Colonic mucosa (tissue), 4 donors: ENCODE results near the gene PAM16. TPM values are rescaled to one million over a fixed set of nuclear protein-coding genes. Genes with fewer than 3 reads are reported as not detected.
A peak's percentile ranks its signal among the peaks of the same experiment; 100 is the strongest.

Experiments used
- DNase-seq: peaks from one replicate; pipeline ENCODE4 v3.0.0-alpha.2; 2020
- H3K27ac ChIP-seq: fragments of 200-600 bp; one replicate; pipeline ENCODE4 v1.8.0; 2021
- H3K27me3 ChIP-seq: fragments of 200-600 bp; one replicate; pipeline ENCODE4 v1.8.0; 2021
- H3K36me3 ChIP-seq: fragments of 200-600 bp; one replicate; pipeline ENCODE4 v1.8.0; 2021
- H3K4me1 ChIP-seq: fragments of 200-600 bp; one replicate; pipeline ENCODE4 v1.8.0; 2021; ENCODE audit warnings: mild to moderate bottlenecking
- H3K4me3 ChIP-seq: fragments of 200-600 bp; one replicate; pipeline ENCODE4 v1.8.0; 2021
- H3K9ac ChIP-seq, 2 donors: one replicate each; pipeline ENCODE4 v1.7.0; 2013; ENCODE audit warnings: control low read depth in 2 of 2, low read depth in 2 of 2, low read length in 2 of 2
- H3K9me3 ChIP-seq: fragments of 200-600 bp; one replicate; pipeline ENCODE4 v1.8.0; 2021
- CTCF ChIP-seq: fragments of 200-600 bp; IDR thresholded peaks from one replicate; pipeline ENCODE4 v1.8.0; 2022; ENCODE audit warnings: antibody characterized with exemption, mild to moderate bottlenecking
- intact Hi-C: fragments of 100-400 bp; cut with DNase I; formaldehyde crosslinking; loops from one replicate; pipeline ENCODE4 v1.14.1; 2022
- total RNA-seq, 2 donors: library from RNA; stranded (reverse); fragmentation: NEBNext Ultra II Directional in 1 of 2; extraction: Animal tissue kit (Norgen Biotek cat#: 25700) in 1 of 2; gene quantifications; one replicate each; pipeline ENCODE4 v1.2.1, GENCODE V29; 2021
- donor health status: healthy.
- donor health status: DM: no; HTN: no; CAD: no.
- donor health status: DM: no; HTN: no; CAD: no.

The PAM16 gene
- total RNA-seq, 2 donors from 2014 or later = 28.2 to 43.6 TPM

GRCh38 chr16:4360538-4361021 is 9.5 kb upstream of the PAM16 start:
- H3K9me3 ChIP-seq = no peaks in the 10 kb centered on the region
- no peaks in the 10 kb centered on the region for H3K4me1 ChIP-seq
- H3K9ac ChIP-seq = no peak overlapping the region
- TF ChIP-seq CTCF = no peak
- intact Hi-C loops = no loop called here
- no peak overlapping the region for H3K27ac ChIP-seq
- no peaks in the 10 kb centered on the region for H3K27me3 ChIP-seq
- no peaks in the 10 kb centered on the region for H3K36me3 ChIP-seq
- no peak for DNase-seq
- H3K4me3 ChIP-seq = no peak overlapping the region

GRCh38 chr16:4359914-4360313 is 8.8 kb upstream of the PAM16 start:
- no peak overlapping the region for H3K27ac ChIP-seq
- DNase-seq = no peak
- no peaks in the 10 kb centered on the region for H3K27me3 ChIP-seq
- no peaks in the 10 kb centered on the region for H3K9me3 ChIP-seq
- no peak overlapping the region for H3K4me3 ChIP-seq
- no peaks in the 10 kb centered on the region for H3K4me1 ChIP-seq
- no peaks in the 10 kb centered on the region for H3K36me3 ChIP-seq
- no peak for TF ChIP-seq CTCF
- intact Hi-C loops = loop anchor here (1.0 kb wide), 1 partner anchor 42 kb away; no protein-coding TSS in a partner anchor
- H3K9ac ChIP-seq = no peak overlapping the region

- peak; percentile 56 for DNase-seq
- Histone ChIP-seq H3K27me3 (no peaks in the 10 kb centered on the region), H3K4me1 (no peaks in the 10 kb centered on the region), H3K4me3 (no peak overlapping the region), H3K36me3 (no peaks in the 10 kb centered on the region), H3K9ac (no peak overlapping the region), H3K27ac (no peak overlapping the region), H3K9me3 (no peaks in the 10 kb centered on the region)
- intact Hi-C loops = loop anchor here (1.0 kb wide), 1 partner anchor 43 kb away; no protein-coding TSS in a partner anchor
- peak; percentile 92 for TF ChIP-seq CTCF
Observed at GRCh38 chr16:4358831-4359561, 7.9 kb upstream of the PAM16 start.

- no peaks in the 10 kb centered on the region for H3K9me3 ChIP-seq
- intact Hi-C loops = no loop called here
- H3K27me3 ChIP-seq = no peaks in the 10 kb centered on the region
- no peak overlapping the region for H3K27ac ChIP-seq
- H3K36me3 ChIP-seq = no peaks in the 10 kb centered on the region
- no peak overlapping the region for H3K9ac ChIP-seq
- no peak overlapping the region for H3K4me3 ChIP-seq
- DNase-seq = no peak
- TF ChIP-seq CTCF = no peak
- H3K4me1 ChIP-seq = no peaks in the 10 kb centered on the region
Observed at GRCh38 chr16:4358236-4358635, 7.1 kb upstream of the PAM16 start.

GRCh38 chr16:4356820-4357219 is 5.7 kb upstream of the PAM16 start:
- H3K9ac ChIP-seq = no peak overlapping the region
- no peak for DNase-seq
- no peaks in the 10 kb centered on the region for H3K9me3 ChIP-seq
- H3K27ac ChIP-seq = no peak overlapping the region
- no peaks in the 10 kb centered on the region for H3K36me3 ChIP-seq
- TF ChIP-seq CTCF = no peak
- H3K4me3 ChIP-seq = no peak overlapping the region
- H3K27me3 ChIP-seq = no peaks in the 10 kb centered on the region
- no peaks in the 10 kb centered on the region for H3K4me1 ChIP-seq
- intact Hi-C loops = no loop called here
